HG03159 (cell line): ENCODE results near the gene AGAP1.

Experiments
- ATAC-seq: cut with Tn5 transposase; IDR thresholded peaks from one replicate; pipeline ENCODE4 v1.9.1; 2021; ENCODE audit warnings: mild to moderate bottlenecking, moderate library complexity; ENCODE audit not compliant: unreplicated experiment

Gene AGAP1

DNA sequence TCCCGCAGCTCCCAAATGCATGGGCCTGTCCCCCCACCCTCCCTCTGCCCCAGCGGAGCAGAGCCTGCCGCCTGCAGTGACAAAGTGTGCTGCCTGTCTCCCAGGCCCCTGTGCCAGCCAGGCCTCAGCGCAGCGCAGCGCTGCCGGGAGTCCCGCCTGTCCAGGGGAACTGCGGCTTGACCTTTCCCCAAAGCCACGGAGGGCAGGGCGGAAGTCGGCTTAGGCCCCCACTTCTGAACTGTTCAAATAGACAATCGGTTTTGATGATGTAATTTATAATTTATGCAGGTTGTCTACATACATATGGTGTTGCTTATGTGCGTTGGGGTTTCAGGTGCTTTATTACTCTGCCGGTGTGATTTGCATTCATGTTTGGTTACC, 667.2 kb downstream of the AGAP1 start:
- ATAC-seq, result no peak

DNA sequence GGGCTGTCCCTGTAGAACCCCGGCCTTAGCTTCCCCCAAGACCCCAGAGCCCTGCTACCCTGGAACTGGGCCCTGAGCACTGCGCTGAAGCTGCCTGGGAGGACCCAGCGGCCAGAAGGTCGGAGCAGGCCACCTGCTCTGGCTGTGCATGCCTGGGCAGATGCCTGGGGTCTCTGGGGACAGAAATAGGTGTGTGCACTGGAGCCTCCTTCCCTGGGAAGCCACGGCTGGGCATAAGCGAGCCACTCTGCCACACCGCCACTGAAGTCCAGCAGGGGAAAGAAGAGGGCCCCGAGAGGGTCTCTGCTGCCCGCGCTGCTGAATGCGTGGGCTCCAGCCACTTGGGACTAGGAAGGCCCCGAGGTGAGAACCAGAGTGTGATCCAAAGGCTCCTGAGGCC, 667.7 kb downstream of the AGAP1 start:
- ATAC-seq, result no peak

DNA sequence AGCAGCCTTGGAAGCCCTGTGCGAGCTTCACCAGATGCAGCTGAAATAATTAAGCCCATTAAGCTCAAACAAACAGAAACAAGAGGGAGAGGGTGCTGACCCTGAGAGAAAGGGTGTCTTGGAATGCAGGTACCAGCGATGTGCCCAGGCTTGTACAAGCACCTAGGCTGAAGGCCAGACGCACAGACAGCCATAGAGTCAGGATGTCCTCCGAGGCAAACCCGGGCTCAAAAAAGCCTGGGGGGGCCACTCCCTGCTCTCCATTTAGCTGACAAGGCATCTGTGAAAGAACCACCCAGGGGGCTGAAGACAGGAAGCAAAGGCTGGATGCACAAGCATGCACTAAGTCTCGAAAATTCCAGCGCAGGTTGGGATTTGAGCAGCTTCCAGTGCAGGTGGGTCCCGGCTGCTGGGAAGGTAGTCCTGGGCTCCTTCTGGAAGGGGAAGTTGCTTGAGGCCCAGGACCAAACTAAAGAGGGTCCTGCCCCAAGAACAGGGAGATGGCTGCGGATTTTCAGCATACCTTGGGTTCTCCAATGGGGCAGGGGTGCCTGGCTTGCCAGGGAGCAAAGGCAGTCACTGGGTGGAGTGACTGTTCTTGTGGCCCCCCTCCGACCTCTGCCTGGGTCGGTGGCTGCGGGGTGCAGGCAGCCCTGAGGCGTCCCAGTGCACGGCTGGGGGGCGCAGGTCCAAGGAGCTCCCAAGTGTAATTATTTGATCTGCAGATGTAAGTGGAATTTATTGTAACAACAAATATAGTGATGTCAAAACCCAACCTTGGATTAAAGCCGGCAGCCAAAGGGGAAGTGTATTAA, 668.4 kb downstream of the AGAP1 start:
- no peak for ATAC-seq

DNA sequence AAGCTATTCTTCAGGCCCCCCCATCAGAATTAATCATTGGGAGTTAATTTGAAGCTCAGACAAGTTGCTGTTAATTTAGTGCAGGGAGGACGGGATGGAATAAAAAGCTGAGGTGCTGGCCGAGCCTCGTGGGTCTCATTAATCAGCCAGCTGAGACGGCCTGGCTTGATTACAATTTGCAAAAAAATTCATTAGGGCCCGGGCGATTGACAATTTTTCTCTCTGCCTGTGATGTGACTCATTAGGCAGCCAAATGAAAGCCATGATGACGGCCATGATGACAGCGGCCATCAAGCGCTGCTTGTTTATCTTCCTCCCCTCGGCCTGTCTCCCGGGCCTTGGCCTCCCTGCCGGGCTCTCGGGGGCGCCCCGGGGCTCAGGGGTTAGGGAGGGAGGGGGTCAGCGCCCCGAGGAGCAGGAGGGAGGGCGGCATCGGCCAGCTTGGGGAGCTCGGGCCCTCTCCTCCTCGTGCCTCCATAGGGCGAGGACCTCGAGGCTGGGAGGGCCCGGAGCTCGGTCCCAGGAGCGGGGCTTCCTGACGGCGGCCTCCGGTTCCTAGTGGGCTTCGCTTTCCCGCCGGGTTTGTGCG, 669.1 kb downstream of the AGAP1 start:
- no peak for ATAC-seq

DNA sequence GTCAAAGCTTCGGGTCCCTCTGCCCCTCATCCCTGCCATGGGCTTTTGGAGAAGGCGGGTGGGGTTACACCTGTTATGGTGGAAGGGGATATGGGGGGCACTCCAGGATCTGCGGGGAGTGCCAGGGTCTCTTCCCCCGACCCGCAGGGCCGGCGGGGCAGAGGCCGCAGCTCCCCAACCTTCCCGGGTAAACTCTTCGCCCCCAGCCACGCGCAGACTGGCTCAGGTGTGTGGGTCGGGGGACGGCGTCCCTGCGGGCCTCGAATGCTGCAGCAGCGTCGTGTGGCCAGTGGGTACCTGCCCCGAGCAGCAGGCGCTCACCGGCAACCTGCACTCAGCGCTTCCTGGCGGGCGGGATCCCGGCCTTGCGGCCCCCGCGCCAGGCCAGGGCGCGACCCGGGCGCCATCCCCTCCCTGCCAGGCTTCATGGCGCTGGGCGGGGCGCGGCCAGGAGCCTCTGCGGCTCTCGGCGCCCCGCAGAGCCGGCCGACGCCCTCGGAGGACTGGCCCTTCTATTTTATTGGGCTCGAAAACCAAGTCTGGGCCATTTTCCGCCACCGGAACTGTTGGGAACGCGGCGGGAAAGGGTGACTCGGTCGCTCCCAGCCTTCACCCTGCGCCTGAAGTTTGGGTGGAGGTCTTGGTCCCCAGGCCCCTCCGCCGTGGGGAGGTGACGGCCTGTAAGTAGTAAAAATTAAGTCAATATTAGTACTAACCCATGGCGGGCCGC, 669.8 kb downstream of the AGAP1 start:
- ATAC-seq, result no peak

DNA sequence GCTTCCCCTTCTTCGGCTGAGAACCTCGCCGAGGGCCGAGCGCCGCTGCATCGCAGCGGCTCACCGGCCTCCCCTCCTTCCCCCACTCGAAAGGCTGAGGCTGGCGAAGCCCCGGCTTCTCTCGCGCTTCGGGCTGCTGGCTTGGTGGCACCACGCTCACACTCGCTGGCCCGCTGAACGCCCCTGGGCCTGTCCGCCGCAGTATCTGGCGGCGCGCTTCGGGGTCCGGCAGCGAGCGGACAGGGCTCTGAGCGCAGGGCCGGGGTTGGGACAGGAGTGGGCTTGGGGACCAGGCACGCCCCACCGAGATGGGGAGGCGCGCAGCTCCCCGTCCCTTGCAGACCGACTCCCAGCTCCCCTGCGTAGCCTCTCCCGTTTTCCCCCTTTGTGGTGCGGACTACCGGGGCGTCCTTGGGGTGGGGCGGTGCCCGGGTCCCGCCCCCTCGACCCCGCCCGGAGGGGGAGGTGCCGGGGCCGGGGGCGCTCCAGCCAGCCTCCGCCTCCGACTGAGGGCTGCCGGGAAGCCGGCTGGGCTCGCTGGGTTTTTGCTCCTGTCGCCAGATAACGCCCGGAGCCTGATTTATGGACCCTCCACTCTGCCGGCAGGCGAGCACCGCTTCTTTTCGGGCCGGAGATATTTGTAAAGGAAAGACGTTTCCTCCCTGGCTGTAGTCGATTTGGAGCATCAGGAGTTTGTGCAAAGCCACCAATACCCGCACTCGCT, 670.5 kb downstream of the AGAP1 start:
- ATAC-seq, result no peak

DNA sequence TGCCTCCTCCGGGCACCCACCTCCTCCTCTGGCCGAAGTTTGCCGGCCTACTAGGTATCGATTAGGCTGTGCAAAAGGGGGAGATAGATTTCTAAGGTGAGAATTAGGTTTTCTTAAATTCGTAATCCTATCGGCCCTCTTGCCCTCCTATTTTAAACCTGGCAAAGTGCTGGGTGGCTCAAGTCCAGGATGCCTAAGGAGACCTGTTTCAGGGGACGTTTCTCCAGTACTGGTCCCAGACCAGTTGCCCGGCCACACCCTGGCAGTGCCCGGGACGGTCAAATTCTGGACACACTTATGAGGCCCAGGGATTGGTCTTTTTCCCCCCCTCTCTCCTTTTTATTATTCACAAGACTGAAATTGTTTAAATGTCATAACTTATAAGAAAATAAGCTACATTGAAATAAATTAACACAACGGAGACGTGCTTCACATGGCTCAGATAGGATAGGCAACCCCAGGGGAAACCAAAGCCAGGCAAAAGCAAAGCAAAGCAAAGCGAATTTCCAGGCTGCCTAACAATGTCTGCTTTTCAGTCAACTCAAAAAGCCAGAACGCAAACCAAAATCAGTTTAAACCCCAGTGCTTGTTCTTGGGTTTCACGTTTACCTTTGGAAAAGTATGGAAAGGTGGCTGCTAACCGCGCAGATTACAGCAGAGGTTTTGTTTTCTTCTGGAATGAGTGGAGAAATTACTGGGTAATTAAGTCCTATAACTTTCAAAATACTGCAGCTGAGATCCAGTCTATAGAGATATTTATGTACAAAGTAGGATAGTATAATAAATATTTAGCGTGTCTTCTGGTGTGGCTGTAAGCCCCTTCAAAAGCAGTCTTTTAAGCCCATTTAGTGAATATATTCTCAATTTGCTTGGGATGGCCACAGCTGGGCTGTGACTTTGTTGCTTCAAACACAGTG, 671.3 kb downstream of the AGAP1 start:
- ATAC-seq, result no peak

DNA sequence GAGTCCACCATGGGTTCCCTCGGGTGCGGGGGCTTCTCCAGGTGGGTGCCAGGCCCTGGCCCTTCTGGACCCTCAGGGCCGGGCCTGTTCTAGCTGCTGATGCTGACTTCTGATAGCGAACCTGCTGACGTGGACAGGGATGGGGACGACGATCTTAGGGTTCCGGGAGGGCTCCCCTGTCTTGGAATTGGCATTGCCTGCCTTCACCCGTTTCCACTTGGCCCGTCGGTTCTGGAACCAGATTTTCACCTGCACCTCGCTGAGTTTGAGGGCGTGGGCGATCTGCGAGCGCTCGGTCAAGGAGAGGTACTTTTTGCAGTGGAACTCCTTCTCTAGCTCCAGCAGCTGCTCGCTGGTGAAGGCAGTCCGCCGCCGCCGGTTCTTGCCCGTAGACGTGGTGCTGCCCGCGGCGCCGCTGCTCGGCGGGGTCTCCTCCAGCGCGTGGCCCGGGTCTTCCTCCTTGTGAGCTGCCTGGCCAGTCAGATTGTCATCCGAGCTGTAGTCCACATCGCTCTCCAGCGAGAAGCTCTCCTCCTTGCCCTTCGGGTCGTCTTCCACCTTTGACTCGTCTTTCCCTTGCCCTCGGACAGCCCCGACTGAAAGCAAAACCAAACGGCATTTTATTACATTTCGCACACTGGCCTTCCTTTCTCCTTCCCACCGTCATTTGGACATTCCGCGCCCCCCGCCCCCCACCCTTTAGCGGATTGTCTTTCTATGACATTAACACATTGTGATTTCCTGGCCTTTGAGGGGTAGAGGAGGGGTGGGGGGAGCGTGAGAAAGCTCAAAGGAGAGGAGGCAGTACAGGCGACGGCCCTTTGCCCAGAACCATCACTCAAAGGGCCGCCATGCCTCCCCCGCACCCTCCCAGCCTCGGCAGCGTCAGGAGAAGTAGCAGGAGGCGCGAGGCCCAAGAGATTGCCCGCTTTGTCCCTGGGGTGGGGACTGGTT, 672.3 kb downstream of the AGAP1 start:
- no peak for ATAC-seq

DNA sequence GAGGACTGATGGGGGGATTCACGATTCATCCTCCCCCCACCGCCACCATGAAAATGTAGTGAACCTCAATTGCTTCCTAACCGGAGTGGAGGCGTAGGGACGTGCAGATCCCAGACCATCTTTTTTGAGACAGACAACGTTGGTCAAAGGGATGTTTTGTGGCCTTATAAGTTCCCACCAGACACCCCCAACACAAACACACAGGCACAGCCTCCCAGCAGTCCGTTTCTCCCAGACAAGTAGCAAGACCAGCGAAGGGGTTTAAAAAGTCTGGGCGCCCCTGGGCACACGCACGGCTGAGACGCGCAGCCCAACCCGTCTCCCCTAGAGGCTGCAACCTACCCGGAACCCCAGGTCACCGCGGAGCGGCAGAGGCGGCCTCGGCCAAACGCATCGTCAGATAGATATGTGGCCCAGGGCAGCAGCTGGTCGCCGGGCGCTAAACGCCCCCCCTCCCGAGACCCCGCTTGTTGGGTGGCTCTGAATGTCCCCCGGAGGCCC, 673.0 kb downstream of the AGAP1 start:
- no peak for ATAC-seq

DNA sequence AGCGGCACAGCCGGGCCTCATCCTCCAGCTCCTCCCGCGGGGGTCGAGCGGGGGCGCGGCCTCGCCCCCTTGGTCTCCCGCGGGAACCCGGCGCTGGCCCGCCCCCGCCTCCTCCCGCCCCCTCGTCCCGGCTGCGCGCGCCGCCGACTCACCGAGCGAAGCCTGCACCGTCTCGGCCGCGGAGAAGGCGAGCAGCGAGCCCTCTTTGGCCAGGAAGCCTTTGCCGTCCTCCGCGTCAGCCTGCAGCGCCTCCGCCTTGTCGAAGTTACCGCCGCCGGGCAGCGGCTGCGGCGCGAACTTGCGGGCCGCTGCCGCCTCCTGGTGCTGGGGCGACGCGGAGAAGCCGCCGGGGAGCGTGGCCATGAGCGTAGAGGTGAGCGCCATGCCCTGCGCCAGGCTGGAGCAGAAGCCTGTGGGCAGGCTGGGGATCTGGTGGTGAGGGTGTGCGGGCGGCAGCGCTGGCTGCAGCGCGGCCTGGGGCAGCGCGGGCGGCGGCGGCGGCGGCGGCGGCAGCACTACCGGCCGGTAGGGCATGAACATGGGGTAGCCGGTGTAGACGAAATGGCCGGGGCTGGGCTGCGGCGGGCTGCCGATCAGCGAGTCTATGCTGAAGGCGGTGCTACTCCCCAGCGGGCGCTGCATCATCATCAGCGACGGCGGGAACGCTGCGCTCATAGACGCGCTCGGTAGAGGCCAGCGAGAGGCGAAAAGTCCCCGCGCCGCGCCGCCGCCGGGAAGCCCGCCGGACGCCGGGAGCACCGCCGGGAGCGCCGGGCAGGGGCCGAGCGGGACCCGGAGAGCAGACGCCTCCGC, 673.7 kb downstream of the AGAP1 start:
- ATAC-seq, result no peak

DNA sequence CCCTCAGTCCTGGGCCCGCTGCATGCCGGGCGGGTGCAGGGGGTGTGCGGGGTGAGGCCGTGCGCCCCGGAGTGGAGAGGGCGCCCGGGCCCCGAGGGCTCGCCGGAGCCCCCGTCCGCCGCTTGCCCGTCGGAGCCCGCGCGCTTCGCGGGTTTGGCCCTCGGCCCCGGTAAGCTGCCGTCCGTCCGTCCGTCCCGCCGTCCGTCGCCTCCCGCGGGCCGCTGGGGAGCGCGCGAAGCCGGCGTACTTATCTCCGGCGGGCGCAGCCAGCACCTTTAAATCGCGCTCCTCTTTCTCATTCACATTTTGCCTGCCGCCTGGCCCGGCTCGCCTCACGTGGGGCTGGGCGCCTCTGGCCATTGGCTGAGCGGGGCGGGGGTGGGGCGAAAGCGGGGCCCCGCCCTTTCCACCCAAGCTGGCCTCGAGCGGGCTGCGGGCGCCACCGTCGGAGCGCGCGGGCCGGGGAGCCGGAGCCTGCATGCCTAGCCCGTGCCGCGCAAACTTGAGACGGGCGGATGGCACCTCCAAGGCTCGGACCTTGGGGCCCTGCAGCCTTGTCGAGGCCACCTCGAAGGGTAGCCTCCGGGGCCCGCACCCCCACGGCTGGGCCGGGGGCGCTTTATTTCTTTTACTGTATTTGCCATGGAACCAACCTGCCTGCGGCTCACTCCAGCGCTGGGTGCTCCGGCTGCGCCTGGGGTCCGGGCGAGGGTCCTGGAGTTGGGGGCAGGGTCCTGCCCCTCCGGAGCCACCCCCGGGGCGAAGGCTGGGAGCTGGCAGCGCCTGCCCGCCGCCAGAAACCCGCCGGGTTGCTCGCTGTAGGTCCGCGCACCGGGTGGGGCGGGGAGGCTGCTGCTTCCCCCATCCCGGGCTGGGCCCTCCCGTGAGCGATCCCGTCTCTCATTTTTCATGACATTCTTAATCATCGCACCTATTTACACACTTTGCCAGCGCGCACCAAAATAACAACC, 674.6 kb downstream of the AGAP1 start, which contains the start of gene GBX2:
Gene GBX2 (minus strand): TSS at position 277 of the 971 bp plus-strand sequence. CDS start 415 bp downstream, outside the sequence.
- no peak for ATAC-seq

DNA sequence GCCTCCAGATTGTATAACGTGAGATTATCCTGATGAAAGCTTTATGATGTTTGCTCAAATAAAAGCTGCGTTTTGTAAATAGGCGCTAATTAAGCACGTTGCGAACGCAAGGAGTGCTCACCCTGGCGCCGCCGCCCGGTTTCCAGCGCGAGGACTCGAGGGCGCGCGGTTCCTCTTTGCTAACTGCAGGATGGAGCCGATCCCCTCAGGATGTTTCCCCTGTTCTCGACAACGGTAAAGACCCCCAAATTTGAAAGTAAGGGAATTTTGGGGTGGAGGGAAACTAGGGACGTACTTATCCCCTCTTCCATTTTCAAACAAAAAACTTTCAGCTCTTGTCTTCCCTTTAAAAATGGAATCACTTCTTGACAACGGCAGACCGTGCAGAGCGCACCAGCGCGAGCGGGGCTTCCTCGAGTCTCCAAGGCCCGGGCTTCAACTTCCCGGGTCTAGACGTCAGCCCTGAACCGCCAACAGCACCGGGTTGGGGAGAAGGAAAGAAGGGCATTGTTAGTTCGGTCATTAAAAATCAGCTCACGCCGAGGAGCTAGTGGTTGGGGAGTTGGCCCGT, 675.4 kb downstream of the AGAP1 start:
- no peak for ATAC-seq

DNA sequence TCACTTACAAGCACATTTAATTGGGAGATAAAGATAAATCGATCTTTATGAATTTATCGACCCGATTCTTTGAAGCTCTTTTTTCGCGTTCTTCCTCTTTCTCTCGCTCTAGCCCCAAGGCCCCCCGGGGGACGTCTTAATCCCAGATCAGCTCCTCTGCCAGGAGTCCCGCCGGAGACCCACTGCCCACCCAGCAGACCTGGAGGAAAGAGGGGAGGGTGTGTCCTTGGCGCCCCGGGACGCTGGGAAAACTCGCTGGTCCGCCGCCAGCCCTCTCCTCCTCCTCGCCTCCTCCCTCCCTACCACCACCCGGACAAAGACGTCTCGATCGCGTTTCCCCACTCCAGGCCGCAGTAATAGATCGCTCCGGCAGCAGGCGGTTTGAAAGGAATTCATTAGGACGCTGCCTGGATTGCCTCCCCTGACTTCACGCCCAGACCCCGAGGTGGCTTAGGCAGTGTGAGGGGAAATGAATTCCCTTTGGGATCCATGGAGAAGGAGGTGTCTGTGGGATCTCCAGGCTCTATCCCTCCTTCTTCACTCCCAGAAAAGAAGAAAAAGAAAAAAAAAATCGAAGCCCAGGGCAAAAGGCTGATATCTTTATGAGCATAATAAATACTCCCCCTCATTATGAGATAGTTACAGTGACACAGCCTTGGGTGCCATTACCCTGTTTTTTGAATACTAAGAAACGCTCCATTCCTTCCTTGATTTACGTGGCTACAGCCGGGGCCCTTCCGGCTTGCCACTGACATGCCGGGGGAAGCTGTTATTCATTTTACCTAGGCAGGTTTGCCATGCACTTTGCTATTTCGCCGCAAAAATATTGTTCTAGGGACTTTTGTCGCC, 676.1 kb downstream of the AGAP1 start:
- ATAC-seq, result no peak

DNA sequence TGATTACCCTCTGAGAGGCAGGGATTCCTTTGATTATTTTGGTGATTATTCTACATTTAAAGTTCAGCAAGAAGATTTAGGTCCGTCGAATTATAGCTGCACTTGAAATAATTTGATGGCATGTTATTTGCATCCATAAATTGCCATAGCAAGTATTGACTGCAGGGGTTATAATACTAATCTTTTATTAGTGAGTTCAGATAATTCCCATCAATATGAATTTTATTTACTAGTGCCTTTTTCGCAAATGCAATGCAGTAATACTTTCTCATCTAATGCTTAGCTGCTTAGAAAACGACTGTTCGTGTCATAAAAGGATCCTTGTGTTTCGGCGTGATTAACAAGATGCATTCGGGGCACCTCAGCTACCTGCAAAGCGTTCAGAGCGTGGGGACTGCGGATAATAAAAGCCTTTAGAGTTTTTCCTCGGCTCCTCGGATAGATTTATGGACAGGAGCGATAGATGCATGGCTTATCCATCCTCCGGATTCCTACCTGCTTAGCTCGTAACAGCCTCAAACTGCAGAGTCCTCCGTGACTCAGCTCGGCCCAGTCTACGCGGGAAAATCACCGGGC, 676.8 kb downstream of the AGAP1 start:
- ATAC-seq, result no peak

DNA sequence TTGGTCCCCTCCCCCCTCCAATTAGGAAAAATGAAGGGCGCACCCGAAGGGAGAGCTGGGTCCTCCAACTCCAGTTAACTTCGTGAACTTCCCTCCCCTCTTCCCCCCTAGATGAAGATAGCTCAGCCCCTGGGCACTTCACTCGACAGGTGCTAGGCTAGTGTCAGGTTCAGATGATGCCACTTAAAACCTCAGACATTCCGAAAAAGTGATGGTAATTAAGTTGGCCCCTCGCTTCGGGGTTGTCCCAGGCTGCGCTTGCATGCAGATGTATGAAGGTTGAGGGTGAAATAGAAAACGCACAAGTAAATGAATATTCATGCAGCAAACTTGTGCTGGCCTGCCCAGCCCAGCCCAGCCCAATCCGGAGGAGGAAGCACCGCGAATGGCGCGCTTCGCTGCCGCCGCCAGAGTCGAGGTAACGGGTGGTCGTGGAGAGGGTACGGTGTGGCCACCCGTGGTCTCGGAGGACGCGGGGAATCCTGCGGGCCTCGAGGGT, 677.4 kb downstream of the AGAP1 start:
- ATAC-seq, result no peak
